Natural killer cell treated with Interleukin-12 subunit alpha and Interleukin-12 subunit beta and Interleukin-15 and Interleukin-18, amount 100 ng/mL, for 72 hours (primary cell): ENCODE results near the gene ZNF236. TPM values are rescaled to one million over a fixed set of nuclear protein-coding genes. Genes with fewer than 3 reads are reported as not detected.
A peak's percentile ranks its signal among the peaks of the same experiment; 100 is the strongest.
"Not testable (repeated sequence)": the region's sequence is repeated elsewhere in the genome, so short reads cannot be mapped to it uniquely, and the experiment has no call there.

Source experiments
- ATAC-seq, 2 donors: fragments of 150-1000 bp; cut with Tn5 transposase in 1 of 2; sonication (Bioruptor Pico), chemical (Tn5 transposase) in 1 of 2; 2 replicates each; pipeline ENCODE4 v1.10.0; 2021
- DNase-seq: peaks from one replicate; pipeline ENCODE4 v3.0.0; 2022; ENCODE audit warnings: low spot score
- H3K27ac Mint-ChIP-seq, 2 donors: 1 replicate in 1 of 2; 2 replicates in 1 of 2; pipeline ENCODE4 v1.8.0; 2022; ENCODE audit warnings: mixed read lengths in 2 of 2, mild to moderate bottlenecking in 1 of 2, moderate library complexity in 1 of 2
- H3K27me3 Mint-ChIP-seq, 2 donors: 1 replicate in 1 of 2; 2 replicates in 1 of 2; pipeline ENCODE4 v1.8.0; 2022; ENCODE audit warnings: mixed read lengths in 2 of 2
- H3K36me3 Mint-ChIP-seq: one replicate; pipeline ENCODE4 v1.8.0; 2022; ENCODE audit warnings: mixed read lengths
- H3K4me1 Mint-ChIP-seq, 2 donors: 1 replicate in 1 of 2; 2 replicates in 1 of 2; pipeline ENCODE4 v1.8.0; 2022; ENCODE audit warnings: low read depth in 2 of 2, mixed read lengths in 2 of 2, mild to moderate bottlenecking in 1 of 2
- H3K4me3 Mint-ChIP-seq: one replicate; pipeline ENCODE4 v1.8.0; 2022; ENCODE audit warnings: mixed read lengths
- H3K9me3 Mint-ChIP-seq: 2 replicates; pipeline ENCODE4 v1.8.0; 2022; ENCODE audit warnings: mixed read lengths
- total RNA-seq, 2 donors: library from RNA; stranded (reverse); gene quantifications; one replicate each; pipeline ENCODE4 v1.2.3, GENCODE V29; 2022

The ZNF236 gene
- total RNA-seq, 2 donors from 2014 or later, result 18.0 to 37.4 TPM

- no peak overlapping the region for H3K4me3 Mint-ChIP-seq
Observed at GRCh38 chr18:76938619-76939018, 116.3 kb downstream of the ZNF236 start.

GRCh38 chr18:76941284-76941683, 118.9 kb downstream of the ZNF236 start:
- DNase-seq (no peak), ATAC-seq (peak in 1 of 2 donors; percentile 31)
- Mint-ChIP-seq H3K4me1 (peaks cover 1 to 2% of the 10 kb centered on the region in 2 donors), H3K4me3 (no peak overlapping the region), H3K27ac (no peak overlapping the region), H3K9me3 (no peaks in the 10 kb centered on the region), H3K27me3 (no peaks in the 10 kb centered on the region), H3K36me3 (peaks cover 12% of the 10 kb centered on the region)

More at GRCh38 chr18:76938619-76939018, 116.3 kb downstream of the ZNF236 start:
- no peaks in the 10 kb centered on the region for H3K27me3 Mint-ChIP-seq
- H3K9me3 Mint-ChIP-seq, result no peaks in the 10 kb centered on the region
- ATAC-seq (peak in 1 of 2 donors; percentile 43), DNase-seq (no peak)
- H3K36me3 Mint-ChIP-seq, result peaks cover 10% of the 10 kb centered on the region
- no peaks in the 10 kb centered on the region for H3K4me1 Mint-ChIP-seq
- H3K27ac Mint-ChIP-seq, result no peak overlapping the region

- H3K36me3 Mint-ChIP-seq, result peaks cover 8% of the 10 kb centered on the region
- H3K27me3 Mint-ChIP-seq, result no peaks in the 10 kb centered on the region
- H3K27ac Mint-ChIP-seq, result no peak overlapping the region
- no peak for DNase-seq
- H3K4me3 Mint-ChIP-seq, result no peak overlapping the region
- H3K4me1 Mint-ChIP-seq, result peaks cover 17 to 18% of the 10 kb centered on the region in 2 donors
- ATAC-seq, result no peak
- H3K9me3 Mint-ChIP-seq, result no peaks in the 10 kb centered on the region
Observed at GRCh38 chr18:76943542-76944339, 121.4 kb downstream of the ZNF236 start.

- H3K27me3 Mint-ChIP-seq, H3K27ac Mint-ChIP-seq, H3K4me3 Mint-ChIP-seq, ATAC-seq, DNase-seq, H3K36me3 Mint-ChIP-seq, H3K9me3 Mint-ChIP-seq: not testable (repeated sequence)
- peaks cover 18% of the 10 kb centered on the region in 2 donors for H3K4me1 Mint-ChIP-seq
Observed at GRCh38 chr18:76944346-76944745, 122.0 kb downstream of the ZNF236 start.

GRCh38 chr18:76948345-76948744, 126.0 kb downstream of the ZNF236 start:
- peak in 1 of 2 donors; percentile 34 for ATAC-seq
- Mint-ChIP-seq H3K27ac (no peak overlapping the region), H3K4me3 (no peak overlapping the region)

GRCh38 chr18:76951456-76952247, 129.3 kb downstream of the ZNF236 start:
- peak in 1 of 2 donors; percentile 75 for ATAC-seq
- peak overlapping the region in 1 of 2 donors; percentile 14 for H3K27ac Mint-ChIP-seq

More at GRCh38 chr18:76948345-76948744, 126.0 kb downstream of the ZNF236 start:
- H3K4me1 Mint-ChIP-seq, result peaks cover 21 to 37% of the 10 kb centered on the region in 2 donors
- H3K27me3 Mint-ChIP-seq, result no peaks in the 10 kb centered on the region
- no peak for DNase-seq
- no peaks in the 10 kb centered on the region for H3K9me3 Mint-ChIP-seq
- H3K36me3 Mint-ChIP-seq, result peaks cover 17% of the 10 kb centered on the region

GRCh38 chr18:76952747-76953146, 130.4 kb downstream of the ZNF236 start:
- no peak for DNase-seq
- H3K4me3 Mint-ChIP-seq, result no peak overlapping the region
- peaks cover 19 to 30% of the 10 kb centered on the region in 2 donors for H3K4me1 Mint-ChIP-seq
- ATAC-seq, result no peak
- peaks cover 10% of the 10 kb centered on the region for H3K36me3 Mint-ChIP-seq
- no peak overlapping the region for H3K27ac Mint-ChIP-seq
- no peaks in the 10 kb centered on the region for H3K9me3 Mint-ChIP-seq
- no peaks in the 10 kb centered on the region for H3K27me3 Mint-ChIP-seq

More at GRCh38 chr18:76951456-76952247, 129.3 kb downstream of the ZNF236 start:
- peaks cover 12% of the 10 kb centered on the region for H3K36me3 Mint-ChIP-seq
- no peaks in the 10 kb centered on the region for H3K27me3 Mint-ChIP-seq
- H3K4me3 Mint-ChIP-seq, result peak overlapping the region; percentile 44
- no peaks in the 10 kb centered on the region for H3K9me3 Mint-ChIP-seq
- H3K4me1 Mint-ChIP-seq, result peaks cover 16 to 31% of the 10 kb centered on the region in 2 donors
- DNase-seq, result no peak

GRCh38 chr18:76953156-76953555, 130.8 kb downstream of the ZNF236 start:
- no peak overlapping the region for H3K27ac Mint-ChIP-seq
- H3K36me3 Mint-ChIP-seq, result peaks cover 10% of the 10 kb centered on the region
- no peaks in the 10 kb centered on the region for H3K27me3 Mint-ChIP-seq

GRCh38 chr18:76953583-76954233, 131.4 kb downstream of the ZNF236 start:
- H3K9me3 Mint-ChIP-seq, result no peaks in the 10 kb centered on the region
- peaks cover 10 to 20% of the 10 kb centered on the region in 2 donors for H3K4me1 Mint-ChIP-seq
- no peak overlapping the region for H3K27ac Mint-ChIP-seq
- no peak for ATAC-seq
- H3K4me3 Mint-ChIP-seq, result no peak overlapping the region
- no peaks in the 10 kb centered on the region for H3K27me3 Mint-ChIP-seq
- H3K36me3 Mint-ChIP-seq, result peaks cover 10% of the 10 kb centered on the region
- DNase-seq, result peak; percentile 56

More at GRCh38 chr18:76953156-76953555, 130.8 kb downstream of the ZNF236 start:
- no peak overlapping the region for H3K4me3 Mint-ChIP-seq
- H3K4me1 Mint-ChIP-seq, result peaks cover 15 to 26% of the 10 kb centered on the region in 2 donors
- ATAC-seq, result no peak
- no peaks in the 10 kb centered on the region for H3K9me3 Mint-ChIP-seq
- DNase-seq, result no peak

GRCh38 chr18:76955524-76956170, 133.3 kb downstream of the ZNF236 start:
- DNase-seq (peak; percentile 46), ATAC-seq (no peak)
- Mint-ChIP-seq H3K4me3 (no peak overlapping the region), H3K36me3 (peaks cover 9% of the 10 kb centered on the region), H3K9me3 (no peaks in the 10 kb centered on the region), H3K27me3 (no peaks in the 10 kb centered on the region), H3K4me1 (peaks cover 10 to 11% of the 10 kb centered on the region in 2 donors), H3K27ac (no peak overlapping the region)

- Mint-ChIP-seq H3K4me3 (no peak overlapping the region), H3K4me1 (peaks cover 3 to 7% of the 10 kb centered on the region in 2 donors), H3K36me3 (peaks cover 8% of the 10 kb centered on the region), H3K9me3 (no peaks in the 10 kb centered on the region), H3K27me3 (no peaks in the 10 kb centered on the region), H3K27ac (peak overlapping the region in 1 of 2 donors; percentile 32)
- ATAC-seq (no peak), DNase-seq (peak; percentile 35)
Observed at GRCh38 chr18:76956648-76957047, 134.3 kb downstream of the ZNF236 start.

GRCh38 chr18:76957384-76958355, 135.3 kb downstream of the ZNF236 start:
- peak; percentile 42 for DNase-seq
- Mint-ChIP-seq H3K4me3 (peak overlapping the region; percentile 55), H3K9me3 (no peaks in the 10 kb centered on the region), H3K27me3 (no peaks in the 10 kb centered on the region), H3K36me3 (peaks cover 19% of the 10 kb centered on the region), H3K27ac (peak overlapping the region; percentile 32 to 49), H3K4me1 (peaks cover 4 to 7% of the 10 kb centered on the region in 2 donors)
- ATAC-seq, result no peak
